H1 (cell line): ENCODE measurements around the gene GTF2A1. TPM values are rescaled to one million over a fixed set of nuclear protein-coding genes. Genes with fewer than 3 reads are reported as not detected.

Source experiments
- BCL11A ChIP-seq, 2 experiments: IDR thresholded peaks; one replicate each; pipeline ENCODE4 v1.6.1; 2011; ENCODE audit warnings: low read depth in 2 of 2, low read length in 2 of 2, mild to moderate bottlenecking in 2 of 2
- CBX8 ChIP-seq: fragments of 300-800, 300-1000 bp; sonication (generic); IDR thresholded peaks from 2 replicates; pipeline ENCODE4 v1.7.1; 2016; ENCODE audit warnings: low read depth, low read length, borderline replicate concordance
- EZH2 ChIP-seq: fragments of 200-600 bp; sonication (generic); IDR thresholded peaks from 2 replicates; pipeline ENCODE4 v1.7.1; 2012; ENCODE audit warnings: low read depth, mild to moderate bottlenecking, moderate library complexity, low read length, inconsistent platforms; ENCODE audit not compliant: severe bottlenecking
- GABPA ChIP-seq: IDR thresholded peaks from 2 replicates; pipeline ENCODE4 v1.6.1; 2011; ENCODE audit warnings: mild to moderate bottlenecking, low read length, moderate library complexity, borderline replicate concordance; ENCODE audit not compliant: insufficient read depth
- PHF8 ChIP-seq: fragments of 200-600 bp; sonication (generic); conservative IDR thresholded peaks from 2 replicates; pipeline ENCODE4 v1.7.1; 2012; ENCODE audit warnings: low read depth, mild to moderate bottlenecking, inconsistent platforms, low read length, moderate library complexity
- POLR2AphosphoS5 ChIP-seq: IDR thresholded peaks from 2 replicates; pipeline ENCODE4 v1.6.1; 2011; ENCODE audit warnings: low read depth, low read length
- RNF2 ChIP-seq: fragments of 200-900, 300-1000 bp; sonication (generic); IDR thresholded peaks from 2 replicates; pipeline ENCODE4 v1.7.1; 2016; ENCODE audit warnings: borderline replicate concordance, low read depth, mild to moderate bottlenecking, antibody characterized with exemption, low read length; ENCODE audit not compliant: poor library complexity, severe bottlenecking; ENCODE audit errors: missing control alignments
- polyA plus RNA-seq, 7 experiments: library from polyadenylated mRNA; depleted of rRNA in 3 of 7; stranded (reverse) in 5 of 7; unstranded in 2 of 7; fragments of >200 nt in 5 of 7; fragments of 200-250 nt in 2 of 7; gene quantifications; 1 replicate in 5 of 7; 2 replicates in 1 of 7; 4 replicates in 1 of 7; pipeline versions ENCODE4 v1.2.1 to v1.2.3, GENCODE V29; 2011 to 2013; ENCODE audit warnings: missing spikeins in 2 of 7, mixed read lengths in 2 of 7
- total RNA-seq: library from RNA; stranded (reverse); fragmentation: NEBNext Ultra II Directional; extraction: Animal tissue kit (Norgen Biotek cat#: 25700); gene quantifications from 2 replicates; pipeline ENCODE4 v1.2.1, GENCODE V29; 2021

GTF2A1 gene
- total and polyA plus RNA-seq, 2 of the 8 experiments (the other 6 are each of a cell fraction or from before 2014, with no cell fraction given), result 24.1 to 57.8 TPM

DNA sequence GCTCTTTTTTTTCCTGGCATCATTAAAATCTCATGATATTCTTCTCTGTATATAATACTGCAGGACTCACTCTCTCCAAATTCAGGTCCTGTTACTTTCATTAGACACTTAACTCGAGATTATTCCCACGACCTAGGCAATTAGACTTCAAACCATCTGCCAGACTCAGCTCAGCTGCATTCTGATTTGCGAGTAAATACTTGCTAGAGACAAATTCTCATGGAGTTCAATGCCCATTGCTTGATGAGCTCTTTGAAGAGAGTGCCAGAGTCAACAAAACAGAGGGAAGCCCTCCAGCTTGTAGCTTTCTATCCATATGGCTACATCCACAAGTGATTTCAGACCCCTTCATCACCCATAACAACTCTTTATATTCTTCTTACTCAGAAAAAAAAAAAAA is 88.3 kb downstream of the GTF2A1 start (continued):
- TF ChIP-seq BCL11A (IDR thresholded peaks at IDR 0.05; ENCODE audit: low read depth in 2 of 2, low read length in 2 of 2), result no peak
- TF ChIP-seq RNF2, result no peak
- TF ChIP-seq GABPA, result no peak
- TF ChIP-seq CBX8, result no peak
- TF ChIP-seq POLR2AphosphoS5, result no peak
- TF ChIP-seq EZH2, result no peak
- TF ChIP-seq PHF8, result no peak
- TF ChIP-seq, all 59 proteins: peak for 0
